ENCODE measurements around the gene TRIP10. TPM values are rescaled to one million over a fixed set of nuclear protein-coding genes. Genes with fewer than 3 reads are reported as not detected.
"Not testable (repeated sequence)": the region's sequence is repeated elsewhere in the genome, so short reads cannot be mapped to it uniquely, and the experiment has no call there.

Gene TRIP10
- total RNA-seq, 1 donor from 2014 or later = 65.8 TPM

DNA sequence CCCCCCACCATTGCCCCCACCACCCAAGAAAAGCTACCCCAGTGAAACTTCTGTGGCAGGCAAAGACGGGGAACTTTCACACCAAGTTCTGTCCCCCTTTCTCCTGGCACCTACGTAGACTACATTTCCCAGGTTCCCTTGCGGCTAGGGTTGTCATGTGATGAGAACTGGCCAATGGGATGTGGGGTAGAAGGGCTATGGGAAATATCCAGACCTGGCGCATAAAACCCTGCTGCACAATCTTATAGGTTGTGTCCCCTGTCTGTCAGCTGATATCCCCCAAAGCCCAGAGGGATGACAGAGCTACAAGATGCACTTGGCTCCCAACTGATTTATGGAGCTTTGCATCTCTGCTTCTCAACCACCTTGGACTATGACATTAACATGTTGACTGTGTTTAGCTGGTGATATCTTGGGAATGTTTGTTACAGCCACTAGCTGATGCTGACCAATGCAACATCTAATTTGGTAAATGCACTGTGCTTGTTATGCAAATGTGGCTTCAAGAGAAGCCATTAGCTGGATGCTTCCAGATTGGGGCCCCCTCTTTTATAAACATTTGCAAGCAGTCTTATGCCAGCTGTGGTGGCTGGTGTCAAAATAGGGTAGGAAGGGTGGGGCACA is 21.7 kb downstream of the TRIP10 start:
- Histone ChIP-seq H3K36me3 (peaks cover 31% of the 10 kb centered on the region), H3K9me3 (no peaks in the 10 kb centered on the region), H3K27me3 (ENCODE audit: low read depth) (no peaks in the 10 kb centered on the region), H3K4me1 (peaks cover 10% of the 10 kb centered on the region), H3K4me3 (no peak overlapping the region), H3K27ac (no peak overlapping the region)
- TF ChIP-seq, protein P1, sequence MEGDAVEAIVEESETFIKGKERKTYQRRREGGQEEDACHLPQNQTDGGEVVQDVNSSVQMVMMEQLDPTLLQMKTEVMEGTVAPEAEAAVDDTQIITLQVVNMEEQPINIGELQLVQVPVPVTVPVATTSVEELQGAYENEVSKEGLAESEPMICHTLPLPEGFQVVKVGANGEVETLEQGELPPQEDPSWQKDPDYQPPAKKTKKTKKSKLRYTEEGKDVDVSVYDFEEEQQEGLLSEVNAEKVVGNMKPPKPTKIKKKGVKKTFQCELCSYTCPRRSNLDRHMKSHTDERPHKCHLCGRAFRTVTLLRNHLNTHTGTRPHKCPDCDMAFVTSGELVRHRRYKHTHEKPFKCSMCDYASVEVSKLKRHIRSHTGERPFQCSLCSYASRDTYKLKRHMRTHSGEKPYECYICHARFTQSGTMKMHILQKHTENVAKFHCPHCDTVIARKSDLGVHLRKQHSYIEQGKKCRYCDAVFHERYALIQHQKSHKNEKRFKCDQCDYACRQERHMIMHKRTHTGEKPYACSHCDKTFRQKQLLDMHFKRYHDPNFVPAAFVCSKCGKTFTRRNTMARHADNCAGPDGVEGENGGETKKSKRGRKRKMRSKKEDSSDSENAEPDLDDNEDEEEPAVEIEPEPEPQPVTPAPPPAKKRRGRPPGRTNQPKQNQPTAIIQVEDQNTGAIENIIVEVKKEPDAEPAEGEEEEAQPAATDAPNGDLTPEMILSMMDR (IDR thresholded peaks at IDR 0.05) = no peak
- ATAC-seq (no peak), DNase-seq (no peak)
- intact Hi-C loops (cut with DNase I) = no loop called here

DNA sequence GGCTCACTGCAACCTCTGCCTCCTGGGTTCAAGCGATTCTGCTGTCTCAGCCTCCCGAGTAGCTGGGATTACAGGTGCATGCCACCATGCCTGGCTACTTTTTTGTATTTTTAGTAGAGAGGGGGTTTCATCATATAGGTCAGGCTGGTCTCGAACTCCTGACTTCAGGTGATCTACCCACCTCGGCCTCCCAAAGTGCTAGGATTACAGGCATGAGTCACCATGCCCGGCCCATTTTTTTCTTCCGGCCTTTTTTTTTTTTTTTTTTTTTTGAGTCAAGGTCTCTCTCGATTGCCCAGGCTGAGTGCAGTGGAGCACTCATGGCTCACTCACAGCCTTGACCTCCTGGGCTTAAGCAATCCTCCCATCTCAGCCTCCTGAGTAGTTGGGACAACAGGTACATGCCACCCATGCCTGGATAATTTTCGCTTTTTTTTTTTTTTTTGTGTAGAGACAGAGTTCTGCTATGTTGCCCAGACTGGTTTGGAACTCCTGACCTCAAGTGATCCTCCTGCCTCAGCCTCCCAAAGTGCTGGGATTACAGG is 22.8 kb downstream of the TRIP10 start:
- ATAC-seq; H3K27ac ChIP-seq; H3K27me3 ChIP-seq (ENCODE audit: low read depth); H3K4me3 ChIP-seq; H3K9me3 ChIP-seq; DNase-seq; intact Hi-C loops (cut with DNase I): not testable (repeated sequence)
- Histone ChIP-seq H3K4me1 (peaks cover 21% of the 10 kb centered on the region), H3K36me3 (peaks cover 31% of the 10 kb centered on the region)

DNA sequence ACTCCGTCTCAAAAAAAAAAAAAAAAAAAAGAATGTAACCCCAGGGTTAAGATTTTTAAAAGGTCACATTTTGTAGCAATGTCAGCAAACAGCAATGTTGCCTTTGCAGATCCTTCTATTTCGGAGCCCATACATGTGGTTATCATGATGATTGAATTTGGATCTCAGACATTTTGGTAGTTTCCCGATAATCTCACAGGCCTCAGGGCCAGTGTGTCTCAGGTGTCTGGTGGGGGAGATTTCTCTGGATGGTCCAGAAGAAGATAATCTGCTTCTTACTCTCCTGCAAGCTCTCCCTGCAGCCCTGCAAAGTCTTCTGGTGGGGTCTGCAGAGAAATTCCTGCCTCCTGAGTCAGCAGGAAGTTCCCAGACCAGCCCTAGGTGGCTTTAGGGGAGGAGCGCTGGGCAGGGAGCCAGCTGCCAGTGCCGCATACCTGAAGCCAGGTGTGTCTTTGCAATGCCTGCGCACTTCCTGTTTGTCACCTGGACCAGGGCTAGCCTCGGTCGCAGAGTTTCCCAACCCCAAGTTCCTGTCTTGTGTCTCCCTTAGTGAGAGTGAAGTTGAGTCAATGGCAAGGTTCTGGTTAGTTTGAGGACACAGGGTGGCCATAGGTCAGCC is 26.4 kb downstream of the TRIP10 start:
- ATAC-seq (peak; percentile 78 to 83), DNase-seq (peak; percentile 95)
- intact Hi-C loops (cut with DNase I) = no loop called here
- peak overlapping the region; percentile 74 for H3K27ac ChIP-seq
- peaks cover 8% of the 10 kb centered on the region for H3K27me3 ChIP-seq (ENCODE audit: low read depth)
- H3K9me3 ChIP-seq = no peaks in the 10 kb centered on the region
- peaks cover 31% of the 10 kb centered on the region for H3K4me1 ChIP-seq
- peak overlapping the region; percentile 61 for H3K4me3 ChIP-seq
- TF ChIP-seq, protein P1 (IDR thresholded peaks at IDR 0.05) = no peak
- peaks cover 9% of the 10 kb centered on the region for H3K36me3 ChIP-seq

DNA sequence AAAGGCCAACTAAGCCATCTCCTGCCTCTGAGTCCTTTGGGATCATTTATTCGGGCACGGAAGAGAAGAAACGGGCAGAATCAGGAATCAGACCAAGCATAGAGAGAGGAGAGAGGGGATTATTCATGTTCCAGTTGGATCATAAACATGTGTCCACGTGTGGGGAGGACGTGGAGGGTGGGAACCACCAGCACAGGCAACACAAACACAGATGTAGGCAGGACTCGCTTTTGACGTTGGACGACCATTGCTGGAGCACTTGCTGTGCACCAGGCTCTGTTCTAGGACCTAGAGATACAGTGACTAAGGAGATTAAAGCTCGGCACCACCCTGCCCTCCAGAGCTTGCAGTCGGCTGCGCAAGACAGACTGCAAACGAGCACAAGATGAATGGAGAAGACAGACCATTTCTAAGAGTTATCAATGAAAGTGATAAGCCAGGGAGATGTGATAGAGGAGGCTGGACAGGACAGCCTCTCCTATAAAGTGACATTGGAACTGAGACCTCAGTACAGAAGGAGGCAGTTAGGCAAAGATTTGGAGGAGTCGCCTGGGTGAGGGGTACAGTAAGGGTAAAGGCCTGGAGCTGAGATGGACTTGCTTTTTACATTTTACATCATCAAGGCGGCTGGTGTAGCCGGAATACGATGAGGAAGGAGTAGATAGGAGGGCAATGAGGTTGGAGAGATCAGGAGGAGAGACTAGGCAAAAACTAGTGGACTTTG is 27.0 kb downstream of the TRIP10 start:
- Histone ChIP-seq H3K4me1 (peaks cover 31% of the 10 kb centered on the region), H3K27me3 (ENCODE audit: low read depth) (peaks cover 8% of the 10 kb centered on the region), H3K36me3 (peaks cover 9% of the 10 kb centered on the region), H3K27ac (peak overlapping the region; percentile 74), H3K4me3 (peak overlapping the region; percentile 61), H3K9me3 (no peaks in the 10 kb centered on the region)
- intact Hi-C loops (cut with DNase I) = no loop called here
- TF ChIP-seq, protein P1 (IDR thresholded peaks at IDR 0.05) = no peak
- peak; percentile 26 for DNase-seq
- no peak for ATAC-seq

DNA sequence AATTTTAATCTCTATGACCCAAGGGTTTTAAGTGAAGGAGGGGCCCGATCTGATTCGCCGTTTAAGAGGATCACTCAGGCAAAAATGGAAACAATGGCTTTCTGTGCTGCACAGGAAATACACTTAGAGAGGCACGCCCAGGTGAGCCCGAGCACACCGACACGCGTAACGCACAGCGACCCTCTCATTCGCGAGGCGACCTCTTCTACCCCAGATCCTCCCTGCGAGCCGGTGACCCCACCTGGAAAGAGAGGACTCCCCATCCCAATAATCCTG is 27.5 kb downstream of the TRIP10 start:
- Histone ChIP-seq H3K36me3 (peaks cover 9% of the 10 kb centered on the region), H3K4me1 (peaks cover 31% of the 10 kb centered on the region), H3K4me3 (peak overlapping the region; percentile 61), H3K9me3 (no peaks in the 10 kb centered on the region), H3K27ac (peak overlapping the region; percentile 74), H3K27me3 (ENCODE audit: low read depth) (peaks cover 8% of the 10 kb centered on the region)
- DNase-seq = no peak
- TF ChIP-seq, protein P1 (IDR thresholded peaks at IDR 0.05) = no peak
- intact Hi-C loops (cut with DNase I) = no loop called here
- ATAC-seq = peak; percentile 52 to 62

All from lower lobe of right lung (tissue), 2 donors.